HepG2 (cell line): ENCODE data around the gene UTP15. TPM values are rescaled to one million over a fixed set of nuclear protein-coding genes. Genes with fewer than 3 reads are reported as not detected.

ENCODE experiments used
- ATAC-seq: fragments of 200-7000 bp; cut with Tn5 transposase; 3 replicates; pipeline ENCODE4 v1.9.1; 2020; ENCODE audit warnings: mild to moderate bottlenecking, moderate library complexity
- BruUV-seq: library from RNA; stranded (reverse); fragments of 400-500 nt; replicated peaks from 2 replicates; lab custom pipeline; 2021; lab: Mats Ljungman, UMichigan
- CTCF ChIA-PET: fragments of 300-600 bp; formaldehyde crosslinking; extraction: SDS; loops from one replicate; lab custom pipeline; 2021; ENCODE audit warnings: low total read pairs, inconsistent platforms, low intra/inter-chr PET ratio; lab: Yijun Ruan, JAX
- POLR2A ChIA-PET: fragments of 350-600 bp; sonication (Branson Sonifier 250); formaldehyde crosslinking; loops from one replicate; lab custom pipeline; 2020; ENCODE audit warnings: antibody characterized with exemption, inconsistent platforms; lab: Yijun Ruan, JAX
- DNase-seq: peaks from one replicate; pipeline ENCODE4 v3.0.0-alpha.2; 2015; ENCODE audit warnings: low spot score
- FAIRE-seq: peaks from 3 replicates; lab custom pipeline; 2011; peaks lifted over from hg19 to GRCh38; lab: Jason Lieb, UNC
- H2AFZ ChIP-seq: one replicate; pipeline ENCODE4 v1.6.1; 2011; ENCODE audit warnings: low read length, inconsistent platforms
- H3K27ac ChIP-seq: fragments of 300-600 bp; 3 replicates; pipeline ENCODE4 v1.8.0; 2011; ENCODE audit warnings: mixed run types, mild to moderate bottlenecking, mixed read lengths, low read length, inconsistent platforms; ENCODE audit not compliant: insufficient read depth; ENCODE audit errors: extremely low read length
- H3K27me3 ChIP-seq, 2 experiments: fragments of 200-600 bp in 1 of 2; 2 replicates in 1 of 2; 3 replicates in 1 of 2; pipeline versions ENCODE4 v1.6.0 to v1.8.0; 2011; ENCODE audit warnings: low read length in 2 of 2, mild to moderate bottlenecking in 2 of 2, moderate library complexity in 2 of 2, inconsistent platforms in 1 of 2; ENCODE audit not compliant: insufficient read depth in 2 of 2, control insufficient read depth in 1 of 2
- H3K36me3 ChIP-seq, 2 experiments: fragments of 200-600 bp in 1 of 2; replicated peaks in 1 of 2; 2 replicates in 1 of 2; 3 replicates in 1 of 2; pipeline versions ENCODE4 v1.5.1 to v1.8.0; 2011; ENCODE audit warnings: low read length in 2 of 2, inconsistent platforms in 1 of 2; ENCODE audit not compliant: insufficient read depth in 2 of 2, control insufficient read depth in 1 of 2
- H3K4me1 ChIP-seq: 2 replicates; pipeline ENCODE4 v1.5.1; 2012; ENCODE audit warnings: low read length, inconsistent platforms; ENCODE audit not compliant: insufficient read depth
- H3K4me2 ChIP-seq: 2 replicates; pipeline ENCODE4 v1.6.0; 2011; ENCODE audit warnings: low read depth, low read length, inconsistent platforms
- H3K4me3 ChIP-seq, 3 experiments: fragments of 200-600 bp in 1 of 3; sonication (generic), shearing (Covaris generic) in 1 of 3; replicated peaks in 1 of 3; 2 replicates each; pipeline ENCODE4 v1.5.1; 2011 to 2016; ENCODE audit warnings: low read length in 3 of 3, inconsistent platforms in 2 of 3, low read depth in 2 of 3, mild to moderate bottlenecking in 2 of 3, control low read depth in 1 of 3, mixed read lengths in 1 of 3; ENCODE audit not compliant: insufficient read depth in 1 of 3
- H3K79me2 ChIP-seq: one replicate; pipeline ENCODE4 v1.6.1; 2011; ENCODE audit warnings: low read length, inconsistent platforms; ENCODE audit not compliant: insufficient read depth
- H3K9ac ChIP-seq: 2 replicates; pipeline ENCODE4 v1.6.0; 2011; ENCODE audit warnings: mild to moderate bottlenecking, low read depth, low read length, inconsistent platforms; ENCODE audit not compliant: insufficient read depth
- H3K9me3 ChIP-seq: 2 replicates; pipeline ENCODE4 v1.5.1; 2012; ENCODE audit warnings: mild to moderate bottlenecking, low read length
- H4K20me1 ChIP-seq: 2 replicates; pipeline ENCODE4 v1.6.0; 2011; ENCODE audit warnings: inconsistent platforms, mild to moderate bottlenecking, low read length, moderate library complexity; ENCODE audit not compliant: insufficient read depth
- BATF2 ChIP-seq: sonication (generic); formaldehyde crosslinking; IDR thresholded peaks from 2 replicates; pipeline ENCODE4 v1.8.0; 2022; ENCODE audit warnings: mild to moderate bottlenecking, missing genetic modification reagents, moderate library complexity
- EED ChIP-seq: sonication (generic); formaldehyde crosslinking; IDR thresholded peaks from 2 replicates; pipeline ENCODE4 v1.5.0; 2020; ENCODE audit warnings: mild to moderate bottlenecking, missing genetic modification reagents
- GFI1 ChIP-seq: sonication (generic); formaldehyde crosslinking; IDR thresholded peaks from 2 replicates; pipeline ENCODE4 v1.5.0; 2020; ENCODE audit warnings: missing genetic modification reagents, mild to moderate bottlenecking, borderline replicate concordance
- HNRNPL ChIP-seq: fragments of 200-400 bp; formaldehyde crosslinking; IDR thresholded peaks from 2 replicates; pipeline ENCODE4 v1.6.1; 2017; ENCODE audit warnings: mild to moderate bottlenecking, low read depth, low read length
- KAT8 ChIP-seq: IDR thresholded peaks from 2 replicates; pipeline ENCODE4 v1.6.1; 2016; ENCODE audit warnings: missing genetic modification reagents, missing compliant biosample characterization
- PLRG1 ChIP-seq: fragments of 450-650 bp; conservative IDR thresholded peaks from 2 replicates; pipeline ENCODE4 v1.6.1; 2016
- REL ChIP-seq: sonication (generic); formaldehyde crosslinking; conservative IDR thresholded peaks from 2 replicates; pipeline ENCODE4 v1.8.0; 2022; ENCODE audit warnings: mild to moderate bottlenecking, missing genetic modification reagents, moderate library complexity
- RFXAP ChIP-seq: sonication (generic); formaldehyde crosslinking; IDR thresholded peaks from 2 replicates; pipeline ENCODE4 v1.4.0; 2020; ENCODE audit warnings: missing genetic modification reagents, borderline replicate concordance
- SRF ChIP-seq: IDR thresholded peaks from 2 replicates; pipeline ENCODE4 v1.6.1; 2011; ENCODE audit warnings: mild to moderate bottlenecking, low read depth, low read length, moderate library complexity
- TBL1XR1 ChIP-seq: fragments of 150-350 bp; IDR thresholded peaks from 2 replicates; pipeline ENCODE4 v1.6.1; 2014; ENCODE audit warnings: borderline replicate concordance, low read length; ENCODE audit not compliant: partially characterized antibody
- TOE1 ChIP-seq: sonication (generic); formaldehyde crosslinking; IDR thresholded peaks from 2 replicates; pipeline ENCODE4 v1.4.0; 2020; ENCODE audit warnings: mild to moderate bottlenecking, missing genetic modification reagents
- ZNF33A ChIP-seq: sonication (generic); formaldehyde crosslinking; IDR thresholded peaks from 2 replicates; pipeline ENCODE4 v1.5.1; 2020; ENCODE audit warnings: missing genetic modification reagents, mild to moderate bottlenecking, moderate library complexity, borderline replicate concordance
- ZNF501 ChIP-seq: sonication (generic); formaldehyde crosslinking; IDR thresholded peaks from 2 replicates; pipeline ENCODE4 v1.5.1; 2020; ENCODE audit warnings: mild to moderate bottlenecking, moderate library complexity, missing genetic modification reagents
- ZNF557 ChIP-seq: sonication (generic); formaldehyde crosslinking; IDR thresholded peaks from 2 replicates; pipeline ENCODE4 v1.4.0; 2020; ENCODE audit warnings: missing genetic modification reagents
- ZNF709 ChIP-seq: sonication (generic); formaldehyde crosslinking; IDR thresholded peaks from 2 replicates; pipeline ENCODE4 v1.5.0; 2020; ENCODE audit warnings: mild to moderate bottlenecking, missing genetic modification reagents
- ZNF775 ChIP-seq: sonication (generic); formaldehyde crosslinking; IDR thresholded peaks from 2 replicates; pipeline ENCODE4 v1.4.0; 2020; ENCODE audit warnings: missing genetic modification reagents, mild to moderate bottlenecking, moderate library complexity, borderline replicate concordance
- WGBS: methylation state at CpG from one replicate; pipeline ENCODE4 v1.1.6; 2017; ENCODE audit warnings: low lambda C conversion rate; 5-methylcytosine and 5-hydroxymethylcytosine counted together
- in situ Hi-C: cut with HindIII; loops from 2 replicates; pipeline ENCODE4 v1.10.0; 2017; ENCODE audit warnings: low pct_unique_long_range_greater_than_20kb; ENCODE audit not compliant: extremely low pct_ligation_motif_present
- intact Hi-C: fragments of 100-400 bp; cut with micrococcal nuclease; formaldehyde crosslinking; loops from one replicate; pipeline ENCODE4 v1.10.0; 2022; ENCODE audit not compliant: unreplicated experiment
- polyA plus RNA-seq, 8 experiments: library from polyadenylated mRNA; depleted of rRNA in 3 of 8; stranded (reverse) in 7 of 8; unstranded in 1 of 8; fragments of >200 nt; fragmentation: Illumina TruSeq in 4 of 8; extraction: Trizol in 4 of 8; gene quantifications; 2 replicates each; pipeline versions ENCODE4 v1.2.1 to v1.2.3, GENCODE V29; 2011 to 2016; ENCODE audit warnings: low read depth in 4 of 8, missing spikeins in 1 of 8, mixed read lengths in 1 of 8; ENCODE audit not compliant: insufficient read depth in 1 of 8
- total RNA-seq, 5 experiments: library from RNA; depleted of rRNA; stranded (reverse); fragments of >200 nt; fragmentation: Illumina TruSeq; extraction: Trizol; gene quantifications; 2 replicates each; pipeline ENCODE4 v1.2.3, GENCODE V29; 2016; ENCODE audit warnings: low read depth in 1 of 5

The UTP15 gene
- total and polyA plus RNA-seq, 2 of the 13 experiments (the other 11 are each of a cell fraction or from before 2014, with no cell fraction given) = 7.3 to 35.8 TPM

- H3K9ac ChIP-seq = no peak overlapping the region
- H3K9me3 ChIP-seq = peaks cover 11% of the 10 kb centered on the region
- no peaks in the 10 kb centered on the region for H3K27me3 ChIP-seq
- H2AFZ ChIP-seq = no peak overlapping the region
- peaks cover 24% of the 10 kb centered on the region for H3K4me1 ChIP-seq
- BruUV-seq = no TSS peak
- ChIA-PET CTCF (no interaction called here), POLR2A (no interaction called here)
- H3K4me2 ChIP-seq = no peak overlapping the region
- no peaks in the 10 kb centered on the region for H3K36me3 ChIP-seq
- WGBS = 64% methylated on average over 2 of the region's 2 CpGs
- in situ Hi-C loops = no loop called here
- H4K20me1 ChIP-seq = no peaks in the 10 kb centered on the region
- FAIRE-seq (no peak), DNase-seq (no peak)
- no peak overlapping the region for H3K27ac ChIP-seq
- H3K4me3 ChIP-seq = no peak overlapping the region
- no peak for TF ChIP-seq RFXAP (CRISPR knock-in tag)
- TF ChIP-seq PLRG1 = no peak
- TF ChIP-seq, all 625 proteins: peak for 0
- intact Hi-C loops = no loop called here
- no peak for ATAC-seq
- H3K79me2 ChIP-seq = no peaks in the 10 kb centered on the region
Measured at GRCh38 chr5:73534971-73535370, 30.6 kb upstream of the UTP15 start.

DNA sequence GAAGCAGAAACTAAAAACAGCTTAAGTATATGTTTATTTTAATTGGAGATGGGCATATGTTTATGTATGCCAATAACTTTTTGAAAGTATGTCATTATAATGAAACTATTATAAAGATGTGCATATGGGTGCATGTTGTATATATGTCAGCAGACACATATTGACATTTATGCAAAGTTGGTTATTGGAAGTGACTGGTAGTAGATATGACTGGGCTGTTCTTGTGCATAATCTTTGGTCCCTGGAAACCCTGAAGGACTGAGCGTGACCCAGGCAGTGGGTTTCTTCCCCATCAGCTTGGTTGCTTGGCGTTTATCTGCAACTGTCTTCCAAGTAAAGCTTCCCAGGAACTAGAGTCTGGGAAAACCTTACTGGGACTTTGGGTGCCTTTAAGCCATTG is 25.8 kb upstream of the UTP15 start:
- no TSS peak for BruUV-seq
- no peak for ATAC-seq
- Histone ChIP-seq H3K4me2 (no peak overlapping the region), H3K36me3 (no peaks in the 10 kb centered on the region), H4K20me1 (no peaks in the 10 kb centered on the region), H2AFZ (no peak overlapping the region), H3K4me3 (no peak overlapping the region), H3K79me2 (no peaks in the 10 kb centered on the region), H3K27me3 (no peaks in the 10 kb centered on the region), H3K27ac (no peak overlapping the region), H3K9ac (no peak overlapping the region), H3K4me1 (peaks cover 63% of the 10 kb centered on the region), H3K9me3 (peaks cover 9% of the 10 kb centered on the region)
- intact Hi-C loops = loop anchor here (5.0 kb wide), 1 partner anchor 42 kb away; the partner anchor contains the start of gene BTF3
- WGBS = 100% methylated on average over 2 of the region's 2 CpGs
- TF ChIP-seq ZNF709 (CRISPR knock-in tag) (no peak), TOE1 (CRISPR knock-in tag) (no peak), BATF2 (CRISPR knock-in tag) (no peak), TBL1XR1 (no peak), SRF (no peak), ZNF775 (CRISPR knock-in tag) (no peak), HNRNPL (no peak), REL (CRISPR knock-in tag) (no peak), KAT8 (CRISPR knock-in tag) (no peak), ZNF557 (no peak), ZNF33A (CRISPR knock-in tag) (no peak), ZNF501 (CRISPR knock-in tag) (no peak), GFI1 (CRISPR knock-in tag) (no peak), EED (no peak)
- CTCF ChIA-PET = no interaction called here
- no peak for FAIRE-seq
- POLR2A ChIA-PET = interaction anchor here (1.8 kb wide), 1 partner anchor 32 kb away, joined by 4 read pairs; no protein-coding TSS in a partner anchor
- in situ Hi-C loops = no loop called here
- DNase-seq = no peak
